Amygdala (tissue), 56 donors: ENCODE results near the gene DZIP1L.
A peak's percentile ranks its signal among the peaks of the same experiment; 100 is the strongest.
"Not testable (repeated sequence)": the region's sequence is repeated elsewhere in the genome, so short reads cannot be mapped to it uniquely, and the experiment has no call there.

Experiments used
- DNase-seq, 56 donors: peaks; one replicate each; lab custom pipeline; 2025; lab: John Stamatoyannopoulos, UW

The DZIP1L gene

DNA sequence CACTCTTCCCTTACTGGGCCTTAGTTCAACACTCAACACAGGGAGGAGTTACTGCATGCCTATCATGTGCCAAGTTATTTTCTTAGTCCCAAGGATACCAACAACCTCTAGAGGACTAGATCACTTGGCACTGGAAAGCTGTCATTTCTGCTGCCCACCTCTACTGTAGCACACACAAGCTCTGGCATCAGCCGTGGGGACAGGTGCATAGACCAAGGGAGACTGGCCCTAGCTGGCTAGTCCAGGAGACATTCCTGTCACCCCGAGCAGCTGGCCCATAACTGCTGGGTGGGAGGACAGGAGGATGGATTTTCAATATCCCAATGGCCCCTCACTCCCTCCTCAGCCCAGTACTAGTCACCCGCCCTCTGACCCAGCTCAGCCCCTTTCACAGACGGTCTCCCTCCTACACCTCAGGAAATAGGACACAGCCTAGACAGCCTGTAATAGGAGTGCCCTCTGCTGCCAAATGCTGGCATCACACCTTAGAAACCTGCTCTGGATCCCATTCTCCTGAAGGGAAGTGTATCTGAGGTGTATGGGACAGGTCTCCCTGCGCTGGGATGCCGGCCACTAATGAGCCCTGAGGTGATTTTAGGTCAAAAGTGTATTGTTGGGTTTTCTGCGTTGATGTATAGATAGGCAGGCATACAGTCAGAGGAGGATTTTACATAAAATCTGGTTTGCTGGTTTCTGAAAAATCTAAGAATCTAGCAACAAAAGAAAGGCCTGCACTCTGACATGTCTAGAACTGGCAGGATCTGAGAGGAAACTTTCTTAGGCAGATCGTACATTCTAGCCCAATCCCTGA, 3.4 kb upstream of the DZIP1L start:
- DNase-seq, result peak in 41 of 56 donors; percentile 10 to 84 (median 32)

DNA sequence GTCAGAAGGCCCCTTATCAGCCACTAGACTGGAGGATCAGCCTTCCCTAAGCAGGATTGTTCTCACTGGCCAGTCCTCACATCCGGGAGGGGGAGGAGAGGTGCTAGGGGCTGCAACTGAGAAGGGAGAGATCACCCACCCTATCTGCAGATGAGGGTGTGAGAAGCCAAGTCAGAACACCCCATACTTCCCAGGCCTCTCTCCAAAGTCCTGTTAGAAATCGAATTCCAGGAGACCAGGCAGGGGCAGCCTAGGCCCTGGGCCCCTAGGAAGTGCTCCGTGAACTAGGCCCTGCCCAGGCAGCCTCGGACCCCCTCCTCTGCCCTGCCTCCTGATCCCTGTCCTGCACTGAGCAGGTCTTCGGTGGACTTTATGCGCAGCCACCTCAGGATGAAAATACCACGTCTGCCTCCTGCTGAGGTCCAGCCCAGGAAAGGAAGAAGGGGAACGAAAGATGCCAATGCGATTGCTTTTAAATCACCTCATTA, 933 bp downstream of the DZIP1L start:
- DNase-seq, result peak in 2 of 56 donors; percentile 6 to 14

DNA sequence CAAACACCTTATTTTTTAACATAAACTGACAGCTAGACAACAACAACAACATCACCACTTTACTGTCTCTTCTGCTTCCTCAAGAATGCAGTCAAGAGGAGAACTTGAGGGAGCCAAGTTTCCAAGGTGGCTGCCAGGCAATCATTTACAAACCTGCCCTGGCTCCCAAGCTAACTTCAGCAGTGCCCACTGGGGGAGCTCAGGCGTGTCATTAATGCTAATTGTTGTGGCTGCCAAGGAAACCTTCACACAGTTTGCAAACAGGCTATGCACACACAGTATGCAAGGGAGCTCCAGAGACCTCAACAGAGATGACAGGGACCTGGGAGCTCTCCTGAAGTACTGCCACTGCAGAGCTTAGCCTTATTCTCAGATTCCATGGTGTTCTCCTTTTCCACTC, 2.1 kb downstream of the DZIP1L start:
- DNase-seq, result no peak

DNA sequence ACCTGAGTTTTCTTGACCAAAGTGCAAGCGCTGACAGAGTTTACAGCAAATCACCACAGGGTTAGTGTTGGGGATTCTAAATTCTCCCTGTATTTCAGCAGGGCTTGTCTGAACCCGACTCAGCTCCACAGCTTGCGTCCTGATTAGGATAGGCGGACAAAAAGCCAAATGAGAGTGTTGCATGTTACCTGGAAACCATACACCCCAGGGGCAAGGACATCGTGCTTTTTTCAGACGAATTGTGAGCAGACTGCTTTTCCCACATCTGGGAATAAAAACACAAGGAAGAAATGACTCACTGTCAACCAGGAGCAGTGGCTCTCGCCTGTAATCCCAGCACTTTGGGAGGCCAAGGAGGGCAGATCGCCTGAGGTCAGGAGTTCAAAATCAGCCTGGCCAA, 3.0 kb downstream of the DZIP1L start:
- no peak for DNase-seq

DNA sequence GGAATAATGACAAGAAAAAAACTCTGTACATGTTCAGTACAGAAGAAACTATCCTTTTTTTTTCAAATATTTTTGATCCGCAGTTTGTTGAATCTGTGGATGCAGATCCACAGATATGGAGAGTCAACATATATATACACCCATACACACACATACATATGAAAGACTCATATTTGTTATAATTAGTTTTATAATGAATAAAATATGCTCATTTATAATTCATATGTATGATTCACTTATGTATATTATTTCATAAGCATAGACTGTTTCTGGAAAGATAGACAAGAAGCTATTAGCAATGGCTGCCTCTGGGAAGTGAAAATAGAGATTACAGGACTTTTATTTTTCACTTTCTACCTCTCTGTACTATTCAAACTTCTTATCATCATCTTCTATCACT, 9.8 kb downstream of the DZIP1L start:
- no peak for DNase-seq

DNA sequence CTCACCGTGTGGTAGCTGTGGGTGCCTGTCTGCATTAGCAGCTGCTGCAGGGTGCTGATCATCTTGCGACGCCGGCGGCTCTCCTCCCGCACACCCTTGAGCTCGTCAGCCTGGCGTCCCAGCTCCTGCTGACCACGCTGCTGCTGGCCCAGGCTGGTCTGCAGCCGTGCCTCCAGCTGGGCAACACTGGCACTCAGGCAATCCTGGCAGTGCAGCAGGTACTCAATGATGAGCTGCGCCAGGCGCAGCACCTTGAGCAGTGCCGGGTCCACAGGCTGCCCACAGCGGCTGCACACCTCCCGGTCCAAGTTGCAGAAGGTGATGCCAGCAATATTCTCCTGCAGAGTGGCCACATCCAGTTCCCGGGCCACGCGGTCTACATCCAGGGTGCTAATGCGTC, 11.9 kb downstream of the DZIP1L start:
- DNase-seq, result no peak

DNA sequence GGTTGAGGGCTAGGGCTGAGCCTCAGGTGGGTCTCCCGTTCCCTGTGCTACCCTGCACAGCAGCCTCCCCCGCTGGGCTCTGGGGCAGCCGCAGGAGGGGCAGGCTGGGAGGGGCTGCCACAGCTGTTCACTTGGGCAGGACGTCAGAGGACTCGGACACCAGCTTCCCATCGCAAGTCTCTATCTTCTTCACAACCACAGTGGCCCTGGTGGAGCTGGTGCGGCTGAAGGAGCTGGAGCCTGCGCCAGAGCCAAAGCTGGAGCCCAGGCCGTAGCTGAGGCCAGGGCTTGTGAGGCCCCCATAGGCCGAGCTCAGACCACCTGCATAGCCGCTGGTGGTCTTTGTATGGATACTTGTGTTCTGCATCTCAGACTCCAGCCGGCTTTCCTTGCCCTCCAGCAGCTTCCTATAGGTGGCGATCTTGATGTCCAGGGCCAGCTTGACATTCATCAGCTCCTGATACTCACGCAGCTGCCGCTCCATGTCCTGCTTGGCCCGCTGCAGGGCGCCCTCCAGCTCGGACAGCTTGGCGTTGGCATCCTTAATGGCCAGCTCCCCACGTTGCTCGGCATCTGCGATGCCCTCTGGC, 14.0 kb downstream of the DZIP1L start:
- DNase-seq, result not testable (repeated sequence)

DNA sequence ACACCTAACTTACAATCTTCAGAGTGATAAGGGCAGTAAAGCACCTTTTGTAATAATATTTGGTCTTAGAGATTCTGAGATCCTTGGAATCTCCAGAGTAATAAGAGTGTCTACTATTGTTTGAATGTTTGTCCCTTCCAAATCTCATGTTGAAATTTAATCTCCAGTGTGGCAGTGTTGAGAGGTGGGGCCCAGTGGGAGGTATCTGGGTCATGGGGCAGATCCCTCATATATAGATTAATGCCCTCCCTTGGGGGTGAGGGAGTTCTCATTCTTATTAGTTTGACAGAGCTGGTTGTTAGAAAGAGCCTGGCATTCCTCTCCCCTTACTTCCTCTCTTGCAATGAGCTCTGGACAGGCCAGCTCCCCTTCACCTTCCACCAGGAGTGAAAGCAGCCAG, 16.0 kb downstream of the DZIP1L start:
- no peak for DNase-seq

DNA sequence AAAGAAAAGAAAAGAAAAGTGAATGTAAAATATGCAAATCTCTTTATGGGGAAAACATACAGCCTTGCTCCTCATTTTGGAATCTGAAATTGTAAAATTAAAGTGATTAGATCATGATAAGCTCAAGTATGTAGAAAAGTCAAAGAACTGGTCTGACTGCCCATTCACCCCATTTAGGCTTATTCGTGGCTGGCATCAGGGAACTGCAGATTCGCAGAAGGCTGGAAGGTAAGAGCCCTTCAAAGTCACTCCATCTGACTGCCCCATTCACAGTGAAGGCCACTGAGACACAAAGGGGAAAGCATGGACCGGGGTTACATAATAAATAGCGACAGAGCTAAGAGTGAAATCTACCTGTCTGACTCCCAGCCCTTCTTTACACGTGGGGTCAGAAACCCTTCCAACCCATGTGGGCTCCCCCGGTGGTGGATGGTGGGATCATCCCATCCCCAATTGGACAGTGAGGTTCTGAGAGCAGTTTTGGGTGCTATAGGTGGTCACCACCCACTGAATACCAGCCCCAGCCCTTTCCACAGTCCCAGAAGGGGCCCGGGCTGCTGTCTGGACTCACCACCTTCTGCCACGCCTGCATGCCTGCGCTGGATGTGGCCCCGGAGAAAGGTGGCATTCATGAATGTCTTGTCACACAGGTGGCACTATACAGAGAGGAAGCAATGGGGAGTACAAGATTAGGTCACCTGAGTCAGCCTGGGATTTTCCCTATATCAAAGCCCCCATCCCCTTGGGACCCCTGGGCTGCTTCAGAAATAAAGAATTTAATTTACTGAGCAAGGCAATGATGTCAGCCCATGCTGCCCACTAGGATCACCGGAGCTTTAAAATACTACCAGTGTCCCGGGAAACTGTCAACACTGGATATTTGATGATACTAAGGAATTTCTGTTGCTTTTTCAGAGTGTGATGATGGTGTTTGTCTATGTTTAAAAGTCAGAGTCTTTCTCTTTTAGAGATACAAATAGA, 17.9 kb downstream of the DZIP1L start:
- no peak for DNase-seq

DNA sequence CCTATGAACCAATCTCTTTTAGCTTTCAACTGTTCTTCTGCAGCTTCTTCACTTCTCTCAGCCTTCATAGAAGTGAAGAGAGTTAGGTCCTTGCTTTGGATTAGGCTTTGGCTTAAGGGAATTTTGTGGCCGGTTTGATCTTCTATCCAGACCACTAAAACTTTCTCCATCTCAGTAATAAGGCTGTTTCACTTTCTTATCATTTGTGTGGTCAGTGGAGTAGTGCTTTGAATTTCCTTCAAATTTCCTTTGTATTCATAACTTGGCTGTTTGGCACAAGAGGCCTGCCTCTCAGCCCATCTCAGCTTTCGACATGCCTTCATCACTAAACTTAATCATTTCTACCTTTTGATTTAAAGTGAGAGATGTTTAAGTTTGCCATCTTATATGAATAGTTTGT, 21.7 kb downstream of the DZIP1L start:
- DNase-seq, result no peak

DNA sequence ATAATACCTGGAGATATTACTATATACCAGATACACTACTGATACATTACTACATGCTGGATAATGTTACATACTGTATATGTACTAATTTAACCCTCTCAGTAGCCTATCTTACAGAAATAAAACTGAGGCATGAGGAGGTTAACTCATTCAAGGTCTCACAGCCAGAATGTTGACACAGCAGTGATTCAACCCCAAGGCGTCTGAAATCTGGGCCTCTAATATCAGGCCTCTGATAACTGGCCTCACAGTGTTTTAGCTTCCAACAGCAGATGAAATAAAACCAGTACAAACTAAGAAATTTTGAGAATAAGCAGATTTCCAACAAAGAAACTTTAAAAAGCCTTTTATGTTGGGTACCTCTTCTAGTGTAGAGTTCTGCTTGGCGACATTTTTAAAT, 23.4 kb downstream of the DZIP1L start:
- no peak for DNase-seq

DNA sequence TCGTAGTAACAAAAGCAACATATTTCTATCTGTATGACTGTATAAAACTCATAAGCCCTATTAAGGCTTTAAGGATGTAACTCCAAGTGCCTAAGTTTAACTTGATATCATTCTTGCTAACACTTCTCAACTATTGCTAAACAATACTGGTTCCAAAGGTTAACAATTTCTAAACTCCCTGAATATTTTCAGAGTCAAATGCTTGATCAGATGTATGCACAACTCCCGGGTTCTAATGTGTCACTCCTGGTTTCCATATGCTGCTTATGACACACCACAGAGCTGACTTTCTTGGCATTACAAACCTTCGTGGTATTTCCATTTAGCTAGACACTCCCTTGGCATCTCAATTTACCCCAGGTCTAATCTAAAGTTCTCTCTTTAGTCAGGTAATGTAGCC, 26.3 kb downstream of the DZIP1L start:
- no peak for DNase-seq

DNA sequence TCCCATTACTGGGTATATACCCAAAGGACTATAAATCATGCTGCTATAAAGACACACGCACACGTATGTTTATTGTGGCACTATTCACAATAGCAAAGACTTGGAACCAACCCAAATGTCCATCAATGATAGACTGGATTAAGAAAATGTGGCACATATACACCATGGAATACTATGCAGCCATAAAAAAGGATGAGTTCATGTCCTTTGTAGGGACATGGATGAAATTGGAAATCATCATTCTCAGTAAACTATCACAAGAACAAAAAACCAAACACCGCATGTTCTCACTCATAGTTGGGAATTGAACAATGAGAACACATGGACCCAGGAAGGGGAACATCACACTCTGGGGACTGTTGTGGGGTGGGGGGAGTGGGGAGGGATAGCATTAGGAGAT, 29.7 kb downstream of the DZIP1L start:
- not testable (repeated sequence) for DNase-seq

DNA sequence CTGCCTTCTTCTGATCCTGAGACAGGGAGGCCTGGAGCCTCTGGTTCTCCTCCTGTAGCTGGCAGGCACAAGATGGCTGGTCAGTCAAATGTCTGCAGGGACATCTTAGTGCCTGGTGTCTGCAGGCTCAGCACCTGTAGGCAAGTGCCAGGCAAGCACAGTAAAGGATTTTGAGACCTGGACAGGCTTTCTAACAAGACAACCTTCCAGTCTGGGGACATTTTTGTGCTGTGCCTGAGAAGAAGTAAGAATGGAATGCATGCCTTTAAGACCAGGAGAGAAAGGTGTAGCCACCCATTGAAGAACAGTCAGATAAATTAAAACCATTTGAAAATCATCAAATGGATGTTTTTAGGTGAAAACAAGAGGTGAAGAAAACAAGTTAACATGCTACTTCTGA, 31.2 kb downstream of the DZIP1L start:
- no peak for DNase-seq

DNA sequence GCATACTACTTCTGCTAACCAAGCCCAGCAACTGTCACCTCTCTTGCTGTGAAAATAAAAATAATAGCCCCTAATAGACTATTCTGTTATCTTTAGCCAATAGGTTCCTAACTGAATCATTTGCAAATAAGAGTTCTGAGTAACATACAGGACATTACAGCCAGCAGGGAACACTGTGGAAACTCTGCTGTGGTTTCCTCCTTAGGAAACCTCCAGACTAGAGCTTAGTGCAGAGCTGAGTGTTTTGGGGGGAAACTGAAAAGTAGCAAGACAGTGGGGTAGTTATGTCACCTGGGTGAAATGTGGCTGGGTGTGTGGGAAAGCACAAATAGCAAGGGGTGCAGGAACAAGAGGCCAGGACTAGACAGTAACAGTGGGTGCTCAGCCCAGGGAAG, 32.4 kb downstream of the DZIP1L start:
- DNase-seq, result no peak

DNA sequence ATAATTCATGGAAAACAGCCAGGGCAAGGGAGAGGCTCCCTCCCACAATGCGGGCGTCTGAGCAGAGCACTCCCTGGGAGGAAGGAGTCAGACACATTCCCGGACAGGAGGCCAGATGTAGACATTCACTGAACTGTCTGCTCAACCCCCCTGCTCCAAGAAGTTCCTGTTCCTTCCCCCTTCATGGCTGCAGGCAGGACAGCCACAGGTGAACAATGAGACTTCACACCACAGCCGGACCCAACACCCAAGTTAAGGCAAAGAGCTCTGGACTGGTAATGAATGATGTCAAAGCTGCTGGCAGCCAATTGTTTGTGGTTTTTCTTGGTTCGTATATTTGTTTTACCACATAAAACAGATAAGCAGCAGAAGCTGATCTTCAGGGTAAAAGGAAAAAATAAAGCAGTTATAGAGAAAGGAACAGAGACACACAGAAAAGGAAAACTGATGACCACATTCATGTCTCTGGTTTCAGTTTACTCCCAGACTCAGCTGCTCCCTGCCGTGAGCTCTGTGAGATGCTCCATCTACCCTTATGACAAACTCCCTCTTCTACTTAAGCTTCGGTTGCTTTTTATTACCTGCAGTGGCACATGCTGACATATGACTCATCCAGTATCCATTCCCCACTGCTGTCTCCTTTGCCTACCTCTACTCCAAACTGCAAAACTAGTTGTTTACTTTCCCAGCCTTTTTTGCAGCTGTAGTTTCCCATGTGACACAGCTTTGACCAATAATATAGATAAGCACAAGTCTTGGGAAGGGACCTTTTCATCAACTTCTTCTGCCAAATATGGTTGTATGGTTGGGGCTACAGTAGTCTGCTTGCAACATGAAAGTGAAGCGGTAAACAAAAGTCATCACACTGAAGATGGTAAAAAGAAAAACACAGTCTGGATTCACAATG, 33.1 kb downstream of the DZIP1L start:
- DNase-seq, result no peak

DNA sequence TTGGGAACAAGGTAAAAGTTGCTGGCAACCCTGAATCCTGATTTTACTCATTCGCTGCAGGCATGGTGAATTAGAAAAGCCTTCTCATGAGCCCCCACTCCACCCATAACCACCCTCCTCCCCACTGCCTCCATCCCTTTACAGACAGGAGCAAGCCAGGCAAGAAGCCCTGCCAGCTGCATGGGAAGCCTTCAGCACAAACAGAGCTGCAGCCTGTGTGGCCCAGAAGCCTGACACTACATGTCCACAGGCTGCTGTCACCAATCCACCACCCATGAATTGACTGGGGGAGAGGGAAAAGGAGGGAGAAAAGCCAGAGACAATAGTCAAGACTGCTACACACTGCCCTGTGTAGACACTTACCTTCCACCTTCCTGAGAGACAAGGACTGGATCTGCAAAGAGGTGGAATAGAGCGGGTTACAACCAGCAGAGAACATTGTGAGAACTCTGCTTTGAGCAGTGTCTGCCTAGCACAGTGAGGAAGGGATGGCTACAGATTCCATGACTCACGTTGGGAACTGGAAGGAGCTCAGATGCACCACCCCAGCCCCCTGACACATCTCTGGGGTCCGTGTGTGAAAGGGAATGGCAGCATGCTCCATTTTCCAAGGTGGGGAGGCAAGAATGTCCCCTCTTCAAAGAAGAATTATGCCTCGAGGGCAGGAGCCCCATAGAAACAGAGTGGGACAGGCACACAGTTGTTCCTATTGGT, 33.9 kb downstream of the DZIP1L start:
- no peak for DNase-seq

DNA sequence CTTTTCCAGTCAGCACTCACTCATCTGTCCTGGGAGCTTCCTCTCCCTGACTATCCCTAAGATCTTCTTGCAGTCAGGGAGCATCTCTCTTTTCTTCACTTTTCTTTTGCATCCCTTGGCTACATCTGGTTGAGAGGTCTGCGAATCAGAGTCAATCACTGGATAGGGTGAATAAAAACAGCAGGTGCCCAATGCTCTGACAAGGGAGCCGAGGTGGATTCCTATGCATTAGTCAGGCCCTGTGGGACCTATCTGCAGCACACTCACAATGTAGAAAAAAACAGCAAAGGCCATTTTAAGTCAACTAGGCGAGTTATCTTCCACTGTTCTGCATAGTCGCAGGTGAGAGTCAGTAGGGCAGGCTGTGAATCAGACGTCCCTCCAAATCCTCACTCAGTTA, 35.5 kb downstream of the DZIP1L start:
- DNase-seq, result no peak

DNA sequence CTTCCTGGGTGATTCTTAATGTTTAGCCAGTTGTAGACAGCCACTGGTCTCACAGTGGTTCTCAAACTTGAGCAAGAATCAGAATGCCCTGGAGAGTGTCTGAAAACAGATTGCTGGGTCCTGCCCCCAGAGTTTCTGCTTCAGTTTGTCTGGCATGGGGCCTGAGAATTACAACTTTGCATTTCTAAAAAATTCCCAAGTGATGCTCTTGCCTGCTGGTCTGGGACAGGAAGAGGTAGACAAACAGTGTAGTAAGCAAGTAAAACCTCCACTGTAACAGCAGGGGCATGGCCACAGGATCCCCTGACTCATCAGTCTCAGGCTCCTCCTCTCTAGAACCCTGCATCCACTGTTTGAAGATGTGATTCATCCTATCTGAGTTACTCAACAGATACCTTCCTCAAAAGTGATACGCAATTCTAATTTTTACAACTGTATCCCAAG, 36.5 kb downstream of the DZIP1L start:
- DNase-seq, result no peak
